ENCODE results near the gene ZDHHC21. TPM values are rescaled to one million over a fixed set of nuclear protein-coding genes. Genes with fewer than 3 reads are reported as not detected.
"Not testable (repeated sequence)": the region's sequence is repeated elsewhere in the genome, so short reads cannot be mapped to it uniquely, and the experiment has no call there.

ZDHHC21 gene
- polyA plus RNA-seq, 4 donors = 14.2 to 22.7 (median 20.3) TPM

GRCh38 chr9:14687042-14687719, 6.1 kb downstream of the ZDHHC21 start:
- no peak for DNase-seq (ENCODE audit: low read depth in 4 of 4, low spot score in 3 of 4)

GRCh38 chr9:14686168-14686567, 7.1 kb downstream of the ZDHHC21 start:
- no peak for DNase-seq (ENCODE audit: low read depth in 4 of 4, low spot score in 3 of 4)

- not testable (repeated sequence) for DNase-seq (ENCODE audit: low read depth in 4 of 4, low spot score in 3 of 4)
Observed at GRCh38 chr9:14682616-14683015, 10.6 kb downstream of the ZDHHC21 start.

- DNase-seq (ENCODE audit: low read depth in 4 of 4, low spot score in 3 of 4) = no peak
Observed at GRCh38 chr9:14678776-14679175, 14.5 kb downstream of the ZDHHC21 start.

- no peak for DNase-seq (ENCODE audit: low read depth in 4 of 4, low spot score in 3 of 4)
Observed at GRCh38 chr9:14677872-14678271, 15.4 kb downstream of the ZDHHC21 start.

- DNase-seq (ENCODE audit: low read depth in 4 of 4, low spot score in 3 of 4) = no peak
Observed at GRCh38 chr9:14677396-14677795, 15.8 kb downstream of the ZDHHC21 start.

- no peak for DNase-seq (ENCODE audit: low read depth in 4 of 4, low spot score in 3 of 4)
Observed at GRCh38 chr9:14674630-14675029, 18.6 kb downstream of the ZDHHC21 start.

GRCh38 chr9:14671377-14671776, 21.9 kb downstream of the ZDHHC21 start:
- no peak for DNase-seq (ENCODE audit: low read depth in 4 of 4, low spot score in 3 of 4)

- no peak for DNase-seq (ENCODE audit: low read depth in 4 of 4, low spot score in 3 of 4)
Observed at GRCh38 chr9:14670718-14671117, 22.5 kb downstream of the ZDHHC21 start.

- DNase-seq (ENCODE audit: low read depth in 4 of 4, low spot score in 3 of 4) = not testable (repeated sequence)
Observed at GRCh38 chr9:14664022-14664421, 29.2 kb downstream of the ZDHHC21 start.

GRCh38 chr9:14662060-14662453, 31.2 kb downstream of the ZDHHC21 start:
- DNase-seq (ENCODE audit: low read depth in 4 of 4, low spot score in 3 of 4) = no peak

GRCh38 chr9:14661421-14662059, 31.7 kb downstream of the ZDHHC21 start:
- DNase-seq (ENCODE audit: low read depth in 4 of 4, low spot score in 3 of 4) = no peak

GRCh38 chr9:14660721-14661120, 32.5 kb downstream of the ZDHHC21 start:
- no peak for DNase-seq (ENCODE audit: low read depth in 4 of 4, low spot score in 3 of 4)

GRCh38 chr9:14654932-14655331, 38.3 kb downstream of the ZDHHC21 start:
- DNase-seq (ENCODE audit: low read depth in 4 of 4, low spot score in 3 of 4) = no peak

GRCh38 chr9:14653511-14653910, 39.7 kb downstream of the ZDHHC21 start:
- DNase-seq (ENCODE audit: low read depth in 4 of 4, low spot score in 3 of 4) = no peak

- no peak for DNase-seq (ENCODE audit: low read depth in 4 of 4, low spot score in 3 of 4)
Observed at GRCh38 chr9:14652729-14653377, 40.4 kb downstream of the ZDHHC21 start.

- DNase-seq (ENCODE audit: low read depth in 4 of 4, low spot score in 3 of 4) = no peak
Observed at GRCh38 chr9:14650596-14650995, 42.6 kb downstream of the ZDHHC21 start.

GRCh38 chr9:14645648-14646047, 47.6 kb downstream of the ZDHHC21 start:
- DNase-seq (ENCODE audit: low read depth in 4 of 4, low spot score in 3 of 4) = no peak

GRCh38 chr9:14640967-14641366, 52.3 kb downstream of the ZDHHC21 start:
- no peak for DNase-seq (ENCODE audit: low read depth in 4 of 4, low spot score in 3 of 4)

- DNase-seq (ENCODE audit: low read depth in 4 of 4, low spot score in 3 of 4) = no peak
Observed at GRCh38 chr9:14640294-14640693, 52.9 kb downstream of the ZDHHC21 start.

- DNase-seq (ENCODE audit: low read depth in 4 of 4, low spot score in 3 of 4) = no peak
Observed at GRCh38 chr9:14633906-14634565, 59.2 kb downstream of the ZDHHC21 start.
